ENCODE results near the gene GSTK1.
A peak's percentile ranks its signal among the peaks of the same experiment; 100 is the strongest.
"Not testable (repeated sequence)": the region's sequence is repeated elsewhere in the genome, so short reads cannot be mapped to it uniquely, and the experiment has no call there.

GSTK1 gene

DNA sequence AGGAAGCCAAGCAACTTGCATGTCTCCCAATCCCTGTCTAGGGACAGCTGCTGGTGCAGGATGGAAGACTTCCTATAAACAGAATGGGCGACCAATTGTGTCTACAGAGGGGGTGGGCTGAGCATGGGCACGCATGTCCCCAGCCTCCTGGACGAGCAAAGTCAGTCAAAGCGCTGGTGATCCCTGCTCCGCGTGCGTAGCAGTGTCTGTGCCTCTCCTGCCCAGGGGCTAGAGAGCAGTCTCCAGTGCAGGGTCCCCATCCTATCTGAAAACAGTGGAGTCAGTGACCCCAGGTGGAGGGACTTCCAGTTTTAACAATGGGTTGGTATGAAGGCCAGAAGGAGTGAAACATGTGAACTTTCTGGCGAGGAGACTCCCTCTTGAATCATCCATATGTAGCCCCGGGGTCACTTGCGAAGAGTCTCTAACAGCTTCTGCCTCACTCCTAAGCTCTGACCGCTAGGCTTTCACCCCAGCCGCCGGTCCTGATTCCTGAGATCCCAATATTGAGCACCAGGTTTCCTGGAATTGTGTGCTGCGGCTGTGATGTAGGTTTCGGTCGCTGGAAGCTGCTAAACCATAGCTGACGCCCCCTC, 24.2 kb downstream of the GSTK1 start:
- TF ChIP-seq POLR2A (IDR thresholded peaks at IDR 0.05; ENCODE audit: low read depth, low read length), result no peak
- FAIRE-seq (no peak), DNase-seq (ENCODE audit: insufficient read length, low spot score) (no peak)

GRCh38 chr7:143287935-143288826, 24.9 kb downstream of the GSTK1 start, which contains the start of gene CASP2:
Gene CASP2, plus strand, starts transcription at chr7:143288351. Its CDS starts 105 bp downstream, at chr7:143288456.
- DNase-seq (ENCODE audit: insufficient read length, low spot score) (peak; percentile 97), FAIRE-seq (no peak)
- peak; percentile 83 for TF ChIP-seq POLR2A (IDR thresholded peaks at IDR 0.05; ENCODE audit: low read depth, low read length)

DNA sequence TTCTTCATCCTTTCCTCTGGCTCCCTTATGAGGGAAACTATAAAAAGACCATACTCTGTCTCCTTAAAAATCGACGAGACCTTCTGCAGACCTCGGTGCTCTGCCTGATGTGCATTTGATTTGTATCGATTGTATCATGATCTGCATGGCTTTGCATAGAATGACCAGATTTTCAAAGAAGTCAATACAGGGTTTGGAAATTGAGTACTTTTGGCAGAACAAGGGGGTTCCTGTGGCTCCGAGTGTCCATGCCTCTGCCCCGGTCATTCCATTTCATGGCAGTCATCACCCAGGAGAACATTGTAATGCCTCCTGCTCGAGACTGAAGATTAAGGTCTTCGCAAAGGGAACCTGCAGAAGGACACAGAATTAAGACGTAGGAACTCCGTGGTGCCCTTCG, 25.6 kb downstream of the GSTK1 start:
- DNase-seq (ENCODE audit: insufficient read length, low spot score) (peak; percentile 15), FAIRE-seq (no peak)
- TF ChIP-seq POLR2A (IDR thresholded peaks at IDR 0.05; ENCODE audit: low read depth, low read length), result no peak

- DNase-seq (ENCODE audit: insufficient read length, low spot score) (no peak), FAIRE-seq (no peak)
Measured at GRCh38 chr7:143289421-143289820, 26.2 kb downstream of the GSTK1 start.

DNA sequence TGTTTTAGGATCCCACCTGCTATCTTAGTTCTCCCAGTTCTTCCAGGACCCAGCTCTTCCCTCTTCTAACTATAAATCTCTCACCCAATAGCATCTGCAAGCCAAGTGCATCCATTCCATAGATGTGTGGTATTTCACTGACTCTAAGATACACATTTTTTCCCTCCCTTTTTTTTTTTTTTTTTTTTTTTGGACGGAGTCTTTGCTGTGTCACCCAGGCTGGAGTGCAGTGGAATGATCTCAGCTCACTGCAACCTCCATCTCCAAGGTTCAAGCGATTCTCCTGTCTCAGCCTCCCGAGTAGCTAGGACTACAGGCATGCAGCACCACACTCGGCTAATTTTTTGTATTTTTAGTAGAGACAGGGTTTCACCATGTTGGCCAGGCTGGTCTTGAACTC, 26.6 kb downstream of the GSTK1 start:
- not testable (repeated sequence) for DNase-seq (ENCODE audit: insufficient read length, low spot score)

More at GRCh38 chr7:143289421-143289820, 26.2 kb downstream of the GSTK1 start:
- no peak for TF ChIP-seq POLR2A (IDR thresholded peaks at IDR 0.05; ENCODE audit: low read depth, low read length)

GRCh38 chr7:143290293-143290692, 27.1 kb downstream of the GSTK1 start:
- TF ChIP-seq POLR2A (IDR thresholded peaks at IDR 0.05; ENCODE audit: low read depth, low read length), result no peak
- FAIRE-seq, result no peak
- no peak for DNase-seq (ENCODE audit: insufficient read length, low spot score)

More for the DNA sequence above, 26.6 kb downstream of the GSTK1 start:
- not testable (repeated sequence) for FAIRE-seq

DNA sequence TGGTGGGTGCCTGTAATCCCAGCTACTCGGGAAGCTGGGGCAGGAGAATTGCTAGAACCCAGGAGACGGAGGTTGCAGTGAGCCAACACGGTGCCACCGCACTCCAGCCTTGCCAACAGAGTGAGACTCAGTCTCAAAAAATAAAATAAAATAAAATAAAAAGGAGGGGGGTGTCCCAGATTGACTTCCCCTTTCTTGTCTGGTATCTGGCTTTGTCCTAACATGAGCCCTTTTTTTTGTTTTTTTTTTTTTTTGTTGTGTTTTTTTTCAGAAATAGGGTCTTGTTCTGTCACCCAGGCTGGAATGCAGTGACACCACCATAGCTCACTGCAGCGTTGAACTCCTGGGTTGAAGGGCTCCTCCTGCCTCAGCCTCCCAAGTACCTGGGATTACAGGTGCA, 29.6 kb downstream of the GSTK1 start:
- TF ChIP-seq POLR2A (IDR thresholded peaks at IDR 0.05; ENCODE audit: low read depth, low read length), result no peak
- DNase-seq (ENCODE audit: insufficient read length, low spot score) (no peak), FAIRE-seq (no peak)

DNA sequence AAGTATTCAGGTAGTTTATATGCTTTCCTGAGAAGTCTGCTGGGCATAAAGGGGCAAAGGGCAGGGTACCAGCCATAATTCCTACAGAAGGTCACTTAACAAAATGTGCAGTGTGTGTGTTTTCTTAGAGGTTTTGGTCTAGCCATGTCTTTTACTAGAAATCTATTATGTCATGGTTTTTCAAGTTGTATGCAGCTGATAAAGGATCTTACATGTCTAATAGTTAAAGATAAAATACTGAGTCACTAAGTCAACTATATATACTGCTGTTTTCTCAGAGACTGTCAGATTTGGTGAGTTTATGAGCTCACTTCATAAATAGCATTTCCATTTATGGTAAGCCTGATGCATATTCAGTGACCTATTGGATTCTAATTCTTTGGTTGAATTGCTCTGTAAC, 32.6 kb downstream of the GSTK1 start:
- no peak for DNase-seq (ENCODE audit: insufficient read length, low spot score)
- no peak for FAIRE-seq
- TF ChIP-seq POLR2A (IDR thresholded peaks at IDR 0.05; ENCODE audit: low read depth, low read length), result no peak

- FAIRE-seq, result no peak
Measured at GRCh38 chr7:143296686-143297085, 33.4 kb downstream of the GSTK1 start.

DNA sequence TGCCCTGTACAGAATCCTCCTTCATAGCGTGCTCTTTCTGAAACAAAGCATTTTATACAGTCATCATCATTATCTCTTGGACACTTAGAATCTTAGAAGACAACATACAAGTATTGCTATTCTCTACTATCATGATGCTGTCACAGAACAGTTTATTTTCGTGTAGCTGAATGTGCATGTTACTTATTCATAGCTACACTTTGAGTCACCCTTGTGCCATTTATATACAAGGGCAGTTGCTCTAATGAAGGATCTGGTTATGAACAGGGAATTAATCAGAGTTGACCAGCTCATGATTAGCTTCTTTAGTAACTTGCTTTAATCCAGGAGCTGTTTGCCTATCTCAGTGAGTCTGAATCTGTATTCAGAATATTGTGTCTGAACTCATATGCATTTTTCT, 36.1 kb downstream of the GSTK1 start:
- TF ChIP-seq POLR2A (IDR thresholded peaks at IDR 0.05; ENCODE audit: low read depth, low read length), result no peak
- FAIRE-seq (no peak), DNase-seq (ENCODE audit: insufficient read length, low spot score) (no peak)

More at GRCh38 chr7:143296686-143297085, 33.4 kb downstream of the GSTK1 start:
- DNase-seq (ENCODE audit: insufficient read length, low spot score), result no peak
- TF ChIP-seq POLR2A (IDR thresholded peaks at IDR 0.05; ENCODE audit: low read depth, low read length), result no peak

DNA sequence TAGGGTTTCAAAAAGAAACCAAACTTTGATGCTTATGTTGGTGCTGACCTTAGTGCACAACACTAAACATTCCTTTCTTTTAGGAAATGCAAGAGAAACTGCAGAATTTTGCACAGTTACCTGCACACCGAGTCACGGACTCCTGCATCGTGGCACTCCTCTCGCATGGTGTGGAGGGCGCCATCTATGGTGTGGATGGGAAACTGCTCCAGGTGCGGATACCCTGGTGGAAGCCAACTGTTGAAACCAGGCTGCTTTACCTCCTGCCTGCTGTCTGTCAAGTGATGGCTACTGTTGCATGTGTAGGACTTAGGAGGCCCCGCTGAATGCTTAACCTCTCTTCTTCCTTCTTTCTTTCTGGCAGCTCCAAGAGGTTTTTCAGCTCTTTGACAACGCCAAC, 36.6 kb downstream of the GSTK1 start:
- DNase-seq (ENCODE audit: insufficient read length, low spot score), result peak; percentile 16
- FAIRE-seq, result no peak
- no peak for TF ChIP-seq POLR2A (IDR thresholded peaks at IDR 0.05; ENCODE audit: low read depth, low read length)

DNA sequence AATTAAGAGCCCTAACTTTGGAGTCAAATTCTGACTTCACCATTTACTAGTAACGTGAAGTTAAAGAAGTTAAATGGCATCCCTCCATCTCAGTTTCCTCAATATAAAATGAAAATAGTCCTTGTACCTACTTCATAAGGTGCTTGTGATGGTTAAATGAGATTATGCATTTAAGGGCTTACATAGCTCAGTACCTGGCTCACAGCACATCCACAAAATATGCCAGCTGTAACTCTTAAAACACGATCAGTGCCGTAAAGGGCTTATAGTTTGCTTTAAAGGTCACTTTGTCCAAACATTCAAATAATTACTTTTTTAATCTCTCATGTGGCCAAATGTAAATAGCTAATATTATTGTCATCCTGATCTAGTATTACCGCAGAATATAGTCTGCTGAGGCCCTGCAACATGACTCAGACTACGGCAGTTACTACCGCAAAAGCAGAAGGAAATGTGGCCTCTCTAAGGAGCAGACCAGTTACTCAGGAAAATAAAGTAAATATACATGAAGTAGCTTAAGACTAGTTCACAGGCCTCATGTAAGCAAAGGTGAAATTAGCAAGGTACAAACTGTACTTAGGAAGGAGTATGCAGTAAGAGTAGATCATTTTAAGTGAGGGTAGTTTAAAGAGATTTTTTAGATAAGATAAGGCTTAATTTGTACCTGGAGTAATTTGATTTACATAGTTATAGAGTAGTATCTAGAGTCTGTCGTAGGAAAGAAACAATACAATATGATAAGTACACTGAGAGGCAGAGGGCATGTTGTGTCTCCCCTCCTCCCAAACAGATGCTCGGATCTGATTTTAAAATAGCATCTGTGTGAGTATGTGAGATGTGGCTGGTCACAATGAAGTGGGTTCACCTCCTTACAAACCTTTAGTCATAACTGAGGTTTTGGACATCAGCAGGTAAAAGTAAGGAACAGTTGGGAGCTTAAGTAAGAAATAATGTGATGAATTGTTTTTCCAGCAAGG, 38.0 kb downstream of the GSTK1 start:
- no peak for FAIRE-seq
- no peak for TF ChIP-seq POLR2A (IDR thresholded peaks at IDR 0.05; ENCODE audit: low read depth, low read length)

GRCh38 chr7:143303733-143304132, 40.5 kb downstream of the GSTK1 start:
- FAIRE-seq (no peak), DNase-seq (ENCODE audit: insufficient read length, low spot score) (no peak)
- TF ChIP-seq POLR2A (IDR thresholded peaks at IDR 0.05; ENCODE audit: low read depth, low read length), result no peak

More for the DNA sequence above, 38.0 kb downstream of the GSTK1 start:
- DNase-seq (ENCODE audit: insufficient read length, low spot score), result no peak

DNA sequence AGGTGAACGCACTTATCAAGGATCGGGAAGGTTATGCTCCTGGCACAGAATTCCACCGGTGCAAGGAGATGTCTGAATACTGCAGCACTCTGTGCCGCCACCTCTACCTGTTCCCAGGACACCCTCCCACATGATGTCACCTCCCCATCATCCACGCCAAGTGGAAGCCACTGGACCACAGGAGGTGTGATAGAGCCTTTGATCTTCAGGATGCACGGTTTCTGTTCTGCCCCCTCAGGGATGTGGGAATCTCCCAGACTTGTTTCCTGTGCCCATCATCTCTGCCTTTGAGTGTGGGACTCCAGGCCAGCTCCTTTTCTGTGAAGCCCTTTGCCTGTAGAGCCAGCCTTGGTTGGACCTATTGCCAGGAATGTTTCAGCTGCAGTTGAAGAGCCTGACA, 41.7 kb downstream of the GSTK1 start:
- FAIRE-seq (no peak), DNase-seq (ENCODE audit: insufficient read length, low spot score) (no peak)
- no peak for TF ChIP-seq POLR2A (IDR thresholded peaks at IDR 0.05; ENCODE audit: low read depth, low read length)
